HCEC 1CT (cell line): Measurements from ENCODE around the gene MYO1B.

Experiments used
- DNase-seq: peaks from one replicate; pipeline ENCODE4 v3.0.0-alpha.2; 2017

The MYO1B gene

DNA sequence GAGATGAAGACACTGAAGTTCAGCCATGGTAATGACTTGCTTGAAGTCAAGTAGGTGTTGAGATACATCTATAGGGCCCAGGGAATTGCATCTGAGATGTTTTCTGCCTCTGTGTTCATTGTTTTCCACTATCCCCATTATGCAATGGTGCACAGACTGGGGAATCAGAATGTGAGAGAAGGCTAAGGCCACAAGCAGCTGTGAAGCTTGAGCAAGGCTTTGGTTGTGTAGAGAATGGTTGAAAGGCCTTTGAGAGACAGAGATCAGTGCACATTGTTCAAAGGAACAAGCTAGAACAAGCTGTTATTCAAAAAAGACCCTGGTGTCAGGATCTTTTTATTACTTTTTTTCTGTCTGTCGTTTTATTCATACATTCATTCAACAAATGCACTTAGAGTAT, 82.3 kb downstream of the MYO1B start:
- no peak for DNase-seq

DNA sequence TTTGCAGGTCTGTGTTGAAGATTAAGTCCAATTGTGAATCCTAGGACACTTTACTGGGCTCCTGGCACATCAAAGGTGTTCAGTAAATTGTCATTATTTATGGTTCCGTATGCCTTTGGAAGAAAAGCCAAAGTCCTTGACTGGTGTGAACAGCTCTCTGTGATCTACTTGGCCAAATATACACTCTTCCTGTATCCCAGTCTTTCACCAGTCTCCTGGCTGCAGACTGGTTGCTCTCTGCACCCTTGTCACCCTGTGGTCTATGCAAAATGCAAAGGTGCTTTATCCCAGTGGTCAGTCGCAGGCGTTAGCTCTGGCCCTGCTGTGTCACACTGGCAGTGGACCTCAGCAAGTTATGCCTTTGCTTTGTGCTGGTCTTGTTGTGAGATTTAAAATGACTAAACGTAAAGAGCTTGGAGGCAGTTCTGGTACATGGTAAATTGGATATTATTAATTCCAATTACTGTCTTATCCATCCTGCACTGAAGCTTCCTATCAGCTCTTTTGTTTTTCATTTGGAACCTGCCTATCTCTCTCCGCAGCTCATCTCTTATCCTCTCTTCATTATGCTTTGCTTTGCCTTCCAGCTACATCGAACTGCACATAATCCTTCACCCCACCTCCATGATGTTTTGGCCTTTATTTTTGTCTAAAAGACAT, 83.1 kb downstream of the MYO1B start:
- DNase-seq = no peak

DNA sequence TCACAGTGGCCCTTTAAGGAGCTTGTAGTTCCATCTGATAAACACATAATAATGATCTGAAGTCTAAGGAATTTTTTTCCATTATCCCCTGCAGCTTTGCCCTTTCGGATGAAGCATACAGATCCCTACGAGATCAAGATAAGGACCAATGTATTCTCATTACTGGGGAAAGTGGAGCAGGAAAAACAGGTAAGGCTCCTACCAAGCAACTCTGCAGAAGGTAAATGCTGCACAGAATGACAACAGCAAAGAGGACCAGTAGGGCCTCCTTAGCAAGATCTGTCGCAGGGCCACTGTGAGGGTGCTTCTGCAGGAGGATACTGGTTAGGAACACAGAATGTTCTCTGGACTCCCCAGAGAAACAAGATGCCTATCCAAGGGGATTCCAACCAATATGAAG, 84.6 kb downstream of the MYO1B start:
- DNase-seq = no peak

DNA sequence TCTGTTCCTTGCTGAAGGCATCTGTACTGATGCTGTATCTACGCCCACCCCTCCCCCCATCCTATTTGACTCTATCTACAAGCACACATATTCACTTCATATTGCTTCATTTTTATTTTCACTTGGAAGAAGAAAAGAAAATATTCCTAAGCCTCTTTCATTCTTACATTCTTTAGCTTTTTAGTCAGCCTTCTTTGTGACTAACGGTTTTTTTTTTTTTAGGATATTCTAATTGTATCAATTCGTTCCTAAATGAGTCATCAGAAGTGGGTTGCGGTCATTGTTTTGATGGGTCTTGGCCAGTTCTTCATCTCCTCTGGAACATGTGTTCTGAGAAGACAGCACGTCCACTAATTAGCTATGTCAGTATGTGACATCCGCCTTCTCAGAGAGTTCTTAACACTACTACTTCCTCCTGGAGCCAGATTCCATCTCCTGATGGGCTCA, 88.7 kb downstream of the MYO1B start:
- peak; percentile 96 for DNase-seq

DNA sequence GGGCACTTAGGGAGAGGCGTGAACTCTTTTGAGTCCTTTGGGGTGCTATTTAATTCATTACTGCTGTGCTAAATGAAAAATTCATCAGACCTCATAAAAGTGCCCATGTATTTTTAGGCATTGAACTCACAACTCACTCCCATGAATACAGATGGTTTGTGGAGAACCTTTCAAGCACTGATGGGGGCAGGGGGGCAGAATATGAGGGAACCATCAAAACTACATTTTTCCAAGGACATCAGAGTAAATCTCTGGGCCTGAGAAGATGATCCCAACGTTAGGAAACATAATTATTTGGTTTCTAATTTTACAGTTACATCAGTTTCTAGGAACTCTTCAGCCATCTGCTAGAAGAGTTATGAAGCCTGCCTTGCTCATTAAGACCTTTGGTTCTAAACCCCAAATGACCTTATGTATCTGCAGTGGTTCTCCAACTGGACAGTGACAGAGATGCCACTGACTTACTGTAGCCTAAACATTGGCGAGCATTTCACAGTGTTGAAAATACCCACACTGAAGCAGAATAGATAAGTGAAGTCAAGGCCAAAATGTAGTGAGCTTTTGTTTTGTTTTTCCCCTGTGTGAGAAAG, 90.8 kb downstream of the MYO1B start:
- no peak for DNase-seq

DNA sequence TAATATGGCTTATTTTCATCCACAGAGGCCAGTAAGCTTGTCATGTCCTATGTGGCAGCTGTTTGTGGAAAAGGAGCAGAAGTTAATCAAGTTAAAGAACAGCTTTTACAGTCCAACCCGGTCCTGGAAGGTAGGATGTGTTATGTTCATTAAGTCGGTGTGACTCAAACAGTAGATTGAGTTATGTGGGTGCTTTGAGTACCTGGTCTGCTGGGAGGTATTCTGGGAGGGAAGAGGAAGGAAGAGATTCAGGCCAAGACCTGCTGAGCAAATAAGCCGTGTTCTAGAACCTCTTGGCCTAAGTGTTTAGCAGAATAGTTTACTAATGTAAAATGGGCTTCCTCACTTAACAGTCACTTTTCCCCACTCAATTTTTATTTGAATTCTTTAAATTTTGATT, 96.2 kb downstream of the MYO1B start:
- no peak for DNase-seq

DNA sequence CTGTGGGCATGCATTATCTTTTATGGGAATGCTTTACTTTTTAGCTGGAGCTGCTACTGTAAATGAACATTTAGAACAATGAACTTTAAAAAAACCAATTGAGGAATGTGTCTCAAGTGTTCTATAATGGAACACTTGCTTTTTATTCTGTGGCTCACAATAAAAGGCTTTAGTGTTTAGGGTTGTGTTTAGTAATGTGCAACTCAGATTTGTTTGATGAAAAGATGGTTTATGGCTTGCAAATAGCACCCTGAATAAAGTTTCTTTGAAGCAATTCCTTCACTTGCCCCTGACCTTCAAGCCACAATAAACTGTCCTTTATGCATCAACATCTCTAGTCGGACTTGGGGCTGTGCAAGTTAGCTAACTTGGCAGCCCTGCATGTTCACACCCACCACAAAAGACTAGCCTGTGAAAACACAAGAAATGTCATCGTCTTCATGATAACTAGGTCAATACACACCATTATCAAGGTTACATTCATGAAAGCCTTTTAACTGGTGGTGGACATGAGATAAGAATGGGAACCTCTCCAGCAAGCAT, 98.7 kb downstream of the MYO1B start:
- DNase-seq = no peak

DNA sequence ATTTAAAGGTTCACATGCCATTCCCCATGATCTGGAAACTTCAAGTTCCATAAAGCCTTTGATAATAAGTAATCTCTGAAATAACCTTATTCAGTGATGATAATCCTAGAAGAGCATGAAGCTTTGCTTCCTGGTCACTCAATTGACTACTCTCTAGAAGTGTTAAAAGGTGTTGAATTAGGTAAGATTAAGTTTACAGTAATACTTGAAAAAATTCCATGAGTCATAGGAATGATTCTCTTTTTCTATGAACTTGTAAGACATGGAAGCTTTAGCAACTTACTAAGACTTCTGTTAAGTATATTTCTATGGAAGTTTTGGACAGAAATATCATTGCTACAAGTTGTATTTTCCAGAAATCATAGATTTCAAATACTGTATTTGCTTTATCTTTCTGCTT, 100.6 kb downstream of the MYO1B start:
- peak; percentile 55 for DNase-seq

DNA sequence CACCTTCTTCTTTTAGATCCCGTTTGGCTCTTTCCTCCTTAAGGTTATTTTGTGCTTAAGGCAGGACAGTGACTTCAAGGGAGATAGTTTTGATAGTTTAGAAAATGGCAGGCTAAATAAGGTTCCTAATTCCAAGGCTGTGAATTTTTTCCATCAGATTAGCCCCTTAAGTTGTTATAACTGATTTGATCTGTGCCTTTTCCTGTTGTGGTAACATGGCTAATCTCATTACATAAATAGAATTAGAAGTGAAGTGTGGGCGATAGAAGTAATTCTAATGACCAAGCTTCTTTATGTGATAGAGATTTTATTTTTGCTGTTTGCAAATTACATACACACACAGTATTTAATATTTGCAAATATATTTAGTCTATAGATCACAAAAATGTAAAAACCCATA, 102.0 kb downstream of the MYO1B start:
- no peak for DNase-seq

DNA sequence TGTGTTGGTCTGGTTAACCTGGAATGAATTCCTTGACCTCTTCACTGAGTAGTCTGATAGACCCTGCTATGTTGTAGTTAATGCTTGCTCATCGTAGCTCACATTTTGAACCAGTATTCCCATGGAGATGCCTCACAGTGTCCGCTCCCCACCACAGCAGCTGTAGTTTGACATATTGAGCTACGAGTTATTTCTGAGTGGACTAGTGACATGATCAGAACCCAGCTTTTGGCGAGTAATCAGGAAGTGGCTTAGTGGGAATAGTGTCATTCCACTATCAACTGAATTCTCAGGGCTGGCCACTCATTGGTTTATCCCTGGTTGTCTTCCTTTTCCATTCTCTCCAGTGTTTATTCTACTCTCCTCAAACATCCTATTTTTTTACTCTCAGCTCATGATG, 102.7 kb downstream of the MYO1B start:
- DNase-seq = peak; percentile 51

DNA sequence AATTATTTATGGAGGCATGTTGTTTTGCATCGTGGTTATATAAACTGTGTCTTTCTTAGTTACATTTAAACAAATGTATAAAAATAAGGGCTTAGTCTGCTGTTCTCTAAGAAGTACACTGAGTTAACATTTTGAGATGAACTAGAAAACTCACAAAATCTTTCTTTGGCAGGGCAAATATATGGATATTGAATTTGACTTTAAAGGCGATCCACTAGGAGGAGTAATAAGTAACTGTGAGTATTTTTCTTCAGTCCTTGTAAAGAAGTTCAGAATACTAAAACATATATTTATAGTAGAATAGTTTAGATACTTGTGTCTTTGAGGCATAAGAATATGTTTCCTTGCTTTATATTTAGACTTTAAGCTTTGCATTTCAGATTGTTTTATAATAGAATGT, 104.8 kb downstream of the MYO1B start:
- no peak for DNase-seq

DNA sequence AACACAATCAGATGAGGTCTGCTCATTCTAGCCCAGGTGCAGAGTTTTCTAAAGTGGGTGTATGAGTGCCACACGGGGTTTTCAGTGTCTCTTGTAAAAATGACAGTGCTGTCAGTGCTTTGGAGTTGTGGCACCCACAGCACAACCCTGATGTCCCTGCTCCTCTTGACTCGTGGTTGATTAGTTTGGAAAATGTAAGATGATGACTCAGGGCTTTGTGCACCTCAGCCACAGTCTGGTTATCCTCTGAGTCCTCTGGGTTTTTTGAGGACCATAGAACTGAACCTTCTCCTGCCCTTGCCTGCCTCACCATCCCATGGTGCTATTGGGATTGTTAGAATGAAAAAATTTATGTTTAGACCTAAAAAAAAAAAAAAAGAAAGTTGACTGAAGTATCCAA, 105.6 kb downstream of the MYO1B start:
- DNase-seq = peak; percentile 45

DNA sequence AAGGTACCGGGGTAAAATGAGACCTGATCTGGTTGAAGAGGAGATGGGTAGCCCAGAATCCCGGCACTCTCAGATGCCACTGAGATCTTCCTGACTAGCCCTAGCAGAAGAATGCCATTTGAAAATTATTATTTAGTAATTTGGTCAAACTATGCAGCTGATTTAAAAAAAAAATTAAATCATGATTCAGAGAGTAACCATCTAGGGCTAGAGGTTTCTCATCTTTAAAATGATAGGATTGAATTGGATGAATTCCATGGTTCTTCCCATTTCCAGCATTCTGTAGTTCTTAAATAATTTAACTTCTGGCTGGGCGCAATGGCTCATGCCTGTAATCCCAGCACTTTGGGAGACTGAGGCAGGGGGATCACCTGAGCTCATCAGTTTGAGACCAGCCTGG, 106.1 kb downstream of the MYO1B start:
- DNase-seq = peak; percentile 29

DNA sequence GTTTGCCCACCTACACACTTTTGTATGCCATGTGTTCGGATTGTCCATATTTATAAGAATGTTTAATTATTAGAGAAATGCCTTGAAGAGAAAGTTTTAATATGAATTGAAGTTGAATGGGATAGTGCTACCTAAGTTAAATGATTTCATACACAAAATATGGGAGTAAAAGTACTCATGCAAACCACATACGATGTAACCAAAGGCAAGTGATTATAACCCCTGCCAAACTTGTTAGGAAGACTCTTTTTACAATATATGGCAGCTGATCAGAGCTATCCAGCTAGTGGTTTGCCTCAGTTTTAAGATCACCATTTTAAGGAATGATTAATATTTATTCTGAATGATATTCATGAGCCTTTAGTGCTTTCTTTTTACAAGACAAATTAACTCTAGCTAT, 106.7 kb downstream of the MYO1B start:
- DNase-seq = peak; percentile 19

DNA sequence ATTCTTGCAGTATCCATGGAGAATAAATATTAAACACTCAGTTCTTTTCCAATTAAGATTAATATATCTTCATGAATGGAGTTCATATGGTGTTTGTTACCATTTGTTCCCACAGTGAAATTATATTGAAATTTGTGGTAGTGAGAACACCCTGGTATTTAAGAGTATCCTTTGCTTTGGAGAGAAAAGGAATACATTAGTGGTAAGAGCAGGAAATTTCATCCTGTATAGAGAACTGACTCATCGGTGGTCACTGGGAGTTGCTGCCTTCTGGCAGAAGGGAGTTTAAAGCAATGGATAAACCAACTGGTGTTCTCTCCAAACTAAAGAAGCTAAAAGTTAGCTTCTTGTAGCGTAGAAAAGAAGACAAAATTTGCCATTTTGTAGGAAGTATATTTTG, 107.3 kb downstream of the MYO1B start:
- peak; percentile 76 for DNase-seq

DNA sequence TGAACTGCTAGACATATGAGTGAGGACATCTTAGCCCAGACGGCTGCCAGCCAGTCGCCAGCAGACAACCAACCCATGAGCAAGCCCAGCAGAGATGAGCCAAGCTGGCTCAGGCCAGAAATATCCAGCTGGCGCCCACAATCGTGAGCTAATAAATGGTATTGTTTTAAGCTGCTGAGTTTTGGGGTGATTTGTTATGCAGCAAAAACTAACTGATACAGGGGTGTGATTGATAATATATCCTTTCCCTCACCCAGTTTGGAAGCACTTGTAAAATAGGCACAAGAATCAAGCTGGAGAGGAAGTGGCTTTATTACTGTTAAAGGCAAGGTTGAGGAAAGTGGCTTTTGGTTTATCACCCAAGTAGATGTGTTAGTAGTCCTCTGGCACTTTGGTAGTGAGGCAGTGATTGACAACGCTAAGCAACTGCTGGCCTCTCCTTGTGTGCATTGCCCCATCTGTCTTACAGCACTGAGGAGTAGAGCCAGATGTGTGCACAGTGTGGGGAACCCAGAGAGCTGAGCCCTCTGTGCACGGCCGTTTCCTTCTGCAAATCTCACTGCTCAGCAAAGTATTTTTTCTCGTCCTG, 110.1 kb downstream of the MYO1B start:
- DNase-seq = no peak

DNA sequence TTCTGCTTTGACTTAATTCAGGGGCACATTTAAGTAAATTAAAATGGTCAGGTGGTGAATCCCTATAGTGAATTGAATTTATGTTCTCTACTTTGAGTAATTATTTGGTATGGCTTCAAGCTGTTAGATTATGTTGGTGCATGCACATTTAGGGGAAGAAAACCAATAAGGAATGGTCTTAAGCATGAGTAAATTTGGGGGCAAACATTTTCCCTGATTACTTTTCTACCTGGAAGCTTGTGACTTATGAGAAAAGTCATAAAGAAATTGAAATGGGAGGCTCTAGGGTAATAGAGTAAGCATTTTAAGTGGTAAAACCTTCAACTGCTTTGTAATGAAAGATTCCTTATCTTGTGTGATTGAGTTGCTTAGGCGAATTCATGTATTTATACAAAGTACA, 112.5 kb downstream of the MYO1B start:
- no peak for DNase-seq

DNA sequence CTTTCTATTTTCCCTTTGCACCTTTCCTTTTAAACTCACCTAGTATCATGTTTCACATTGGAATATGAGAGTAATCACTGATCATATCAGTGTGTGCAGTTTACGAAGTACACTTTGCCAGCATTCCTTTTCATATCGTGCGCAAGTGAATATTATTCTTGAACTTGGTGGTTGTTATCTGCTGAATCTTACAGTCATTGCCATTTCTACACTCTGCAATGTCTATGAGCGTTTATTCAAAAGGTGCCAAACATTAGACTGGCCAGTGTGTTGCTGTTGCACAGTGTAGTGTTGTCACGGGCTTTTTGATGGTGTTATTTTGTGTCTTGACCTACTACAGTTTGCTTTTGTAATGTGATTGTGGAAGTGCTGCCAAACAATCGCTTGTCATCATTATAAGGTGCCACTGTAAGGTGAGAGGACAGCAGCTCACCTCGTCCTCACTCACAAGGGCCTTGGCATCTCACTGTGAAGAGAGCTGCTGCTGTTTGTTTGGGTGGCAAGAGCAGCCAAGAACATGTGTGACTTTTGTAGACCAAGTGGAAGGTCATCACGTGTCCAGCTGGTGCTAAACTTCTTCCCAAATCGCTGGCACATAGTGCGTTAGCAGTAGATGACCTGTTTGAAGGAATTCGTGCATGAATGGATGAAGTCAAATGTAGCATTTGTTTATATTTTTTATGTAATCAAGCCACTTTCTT, 113.3 kb downstream of the MYO1B start:
- no peak for DNase-seq

DNA sequence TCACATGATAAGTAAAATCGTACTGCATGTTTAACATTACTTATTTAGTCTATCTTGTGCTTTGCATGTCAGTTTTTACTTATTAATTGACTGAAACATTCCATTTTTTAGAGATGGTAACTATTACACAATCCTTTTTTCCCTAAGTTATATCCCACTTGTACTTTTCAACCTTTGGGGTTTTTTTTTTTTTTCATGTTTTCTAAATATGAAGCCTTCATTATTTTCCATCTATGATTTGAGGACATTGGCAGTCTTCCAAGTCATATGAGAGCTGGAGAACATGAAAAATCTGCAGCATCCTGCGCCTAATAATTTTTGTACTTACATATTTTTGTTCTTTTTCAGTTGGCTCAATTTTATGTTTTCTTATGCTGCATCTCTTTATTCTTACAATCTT, 113.9 kb downstream of the MYO1B start:
- DNase-seq = no peak

DNA sequence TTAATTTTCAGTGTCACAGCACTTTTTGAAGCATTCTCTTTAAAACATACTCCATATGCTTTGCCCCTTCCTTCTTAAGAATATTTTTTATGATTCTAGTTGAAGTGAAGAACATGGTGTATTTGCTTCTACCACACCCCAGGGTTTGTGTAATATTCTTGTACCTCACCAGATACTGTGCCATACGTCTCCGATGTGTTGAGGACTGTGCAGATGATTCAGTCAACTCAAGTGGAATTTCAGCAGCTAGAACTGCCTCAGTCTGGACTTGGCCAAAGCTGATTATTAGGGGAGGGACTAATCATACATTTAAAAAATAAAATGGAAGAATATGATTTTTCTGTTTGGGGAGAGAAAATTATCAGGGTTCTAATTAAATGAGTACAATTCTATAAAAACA, 115.7 kb downstream of the MYO1B start:
- DNase-seq = no peak

DNA sequence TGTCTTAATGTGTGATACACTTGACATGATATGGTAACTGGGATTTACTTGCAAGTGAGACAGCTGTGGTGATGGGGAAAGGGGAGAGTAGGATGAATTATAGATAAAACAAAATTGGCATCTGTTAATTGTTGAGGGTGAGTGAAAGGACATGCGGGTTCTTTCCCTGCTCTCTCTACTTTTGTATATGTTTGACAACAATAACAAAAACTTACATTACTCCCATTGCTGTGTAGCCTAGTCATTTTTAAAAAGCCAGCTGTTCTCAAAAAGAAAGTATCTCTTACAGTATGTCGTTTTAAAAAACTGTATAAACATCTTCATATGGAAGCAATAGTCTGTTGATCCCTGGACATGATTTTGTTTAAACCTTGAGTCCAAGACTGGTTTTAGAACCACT, 117.6 kb downstream of the MYO1B start:
- no peak for DNase-seq

DNA sequence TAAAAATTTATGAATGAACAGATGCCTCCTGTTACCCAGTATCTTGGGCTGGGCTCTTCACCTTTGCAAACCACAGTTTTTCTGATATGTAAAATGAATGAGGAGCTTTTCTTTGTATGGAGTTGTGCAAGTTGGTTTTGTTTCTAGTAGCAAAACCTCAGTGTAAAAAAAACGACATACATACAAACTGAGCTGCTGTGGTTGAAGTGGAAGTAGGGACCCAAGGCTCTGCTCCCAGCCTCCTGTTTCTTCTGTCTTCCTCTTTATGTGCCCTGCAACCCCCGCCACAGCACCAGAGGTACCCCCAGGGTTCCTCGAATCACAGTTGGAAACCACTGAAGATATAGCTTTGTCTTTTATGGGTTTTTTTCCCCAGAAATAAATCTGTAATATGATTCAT, 118.1 kb downstream of the MYO1B start:
- no peak for DNase-seq

DNA sequence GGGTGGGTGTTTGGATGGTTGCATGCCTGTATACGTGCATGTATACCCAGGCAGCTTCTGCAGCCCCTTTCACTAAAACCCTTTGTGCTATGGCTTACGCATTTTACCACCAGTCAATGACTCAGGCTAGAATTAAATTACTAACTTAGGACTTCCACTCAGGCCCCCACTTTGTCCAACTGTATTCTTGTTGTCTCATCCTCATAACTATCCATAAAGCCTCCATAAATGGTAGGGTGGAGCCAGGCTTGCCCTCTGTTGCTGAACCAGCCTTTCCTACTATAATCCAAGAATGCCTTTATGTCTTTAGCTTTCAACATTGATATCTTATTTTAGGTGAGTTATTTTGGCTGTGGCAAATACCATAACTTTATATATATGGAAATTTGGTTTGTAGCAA, 119.9 kb downstream of the MYO1B start:
- no peak for DNase-seq

DNA sequence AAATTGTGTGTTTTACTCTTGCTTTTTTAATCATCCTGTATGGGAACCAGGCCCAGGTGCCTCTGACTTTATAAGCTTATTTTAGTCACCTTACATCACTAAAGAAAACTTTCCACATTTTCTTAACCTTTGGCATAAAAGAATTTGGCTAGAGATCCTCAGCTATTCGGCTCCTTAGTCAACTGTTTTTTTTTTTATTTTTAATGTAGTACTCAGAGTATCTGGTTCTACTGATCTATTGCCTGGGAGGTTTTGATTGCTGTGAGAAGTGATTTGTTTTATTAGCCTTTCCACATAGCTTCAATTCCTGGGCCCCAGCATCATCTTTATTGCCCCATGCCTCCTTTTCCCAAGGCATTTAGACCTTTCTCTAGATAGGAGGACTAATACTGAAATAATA, 121.0 kb downstream of the MYO1B start:
- DNase-seq = peak; percentile 30
